CD4-positive, alpha-beta memory T cell (primary cell): Measurements from ENCODE around the gene ADAM11. TPM values are rescaled to one million over a fixed set of nuclear protein-coding genes. Genes with fewer than 3 reads are reported as not detected.
"Not testable (repeated sequence)": the region's sequence is repeated elsewhere in the genome, so short reads cannot be mapped to it uniquely, and the experiment has no call there.

Experiments used
- CTCF ChIA-PET: fragments of 350-600 bp; sonication (Branson Sonifier 250); formaldehyde crosslinking; loops from one replicate; lab custom pipeline; 2021; ENCODE audit warnings: inconsistent platforms; ENCODE audit not compliant: partially characterized antibody; lab: Charles Lee
- POLR2A ChIA-PET: fragments of 350-600 bp; sonication (Branson Sonifier 250); formaldehyde crosslinking; loops from one replicate; lab custom pipeline; 2021; ENCODE audit not compliant: partially characterized antibody; lab: Charles Lee
- DNase-seq, 5 donors: peaks; one replicate each; pipeline versions ENCODE4 v3.0.0 to v3.0.0-alpha.2; 2020 to 2022; ENCODE audit warnings: mixed read lengths in 1 of 5
- H3K27ac ChIP-seq: one replicate; pipeline ENCODE4 v1.7.0; 2013; ENCODE audit warnings: low read depth, low read length
- H3K27me3 ChIP-seq: 2 replicates; pipeline ENCODE4 v1.7.0; 2013; ENCODE audit warnings: mild to moderate bottlenecking, low read length, moderate library complexity; ENCODE audit not compliant: insufficient read depth
- H3K36me3 ChIP-seq: 2 replicates; pipeline ENCODE4 v1.7.0; 2013; ENCODE audit warnings: mild to moderate bottlenecking, low read length, moderate library complexity; ENCODE audit not compliant: insufficient read depth
- H3K4me1 ChIP-seq: 2 replicates; pipeline ENCODE4 v1.7.0; 2013; ENCODE audit warnings: mild to moderate bottlenecking, low read length, moderate library complexity; ENCODE audit not compliant: insufficient read depth
- H3K4me3 ChIP-seq, 2 donors: one replicate each; pipeline ENCODE4 v1.7.0; 2013; ENCODE audit warnings: low read length in 2 of 2, mild to moderate bottlenecking in 1 of 2
- H3K9me3 ChIP-seq, 2 donors: one replicate each; pipeline ENCODE4 v1.7.0; 2013; ENCODE audit warnings: low read length in 2 of 2, control low read depth in 1 of 2; ENCODE audit not compliant: control insufficient read depth in 1 of 2
- H3K27ac Mint-ChIP-seq, 7 donors: one replicate each; pipeline ENCODE4 v1.8.0; 2020 to 2021; ENCODE audit warnings: mixed read lengths in 7 of 7, mild to moderate bottlenecking in 6 of 7, inconsistent platforms in 3 of 7, moderate library complexity in 3 of 7
- H3K27me3 Mint-ChIP-seq, 2 donors: one replicate each; pipeline ENCODE4 v1.8.0; 2020 to 2021; ENCODE audit warnings: mixed read lengths in 2 of 2
- H3K36me3 Mint-ChIP-seq, 2 donors: one replicate each; pipeline ENCODE4 v1.8.0; 2020 to 2021; ENCODE audit warnings: mixed read lengths in 2 of 2, inconsistent platforms in 1 of 2, mild to moderate bottlenecking in 1 of 2
- H3K4me1 Mint-ChIP-seq, 4 donors: one replicate each; pipeline ENCODE4 v1.8.0; 2020 to 2021; ENCODE audit warnings: mixed read lengths in 4 of 4, mild to moderate bottlenecking in 1 of 4
- H3K4me3 Mint-ChIP-seq, 8 donors: one replicate each; pipeline ENCODE4 v1.8.0; 2020 to 2021; ENCODE audit warnings: mixed read lengths in 8 of 8, mild to moderate bottlenecking in 7 of 8, moderate library complexity in 6 of 8, inconsistent platforms in 3 of 8
- H3K9me3 Mint-ChIP-seq, 8 donors: one replicate each; pipeline ENCODE4 v1.8.0; 2020 to 2021; ENCODE audit warnings: mixed read lengths in 8 of 8, mild to moderate bottlenecking in 5 of 8, inconsistent platforms in 3 of 8, moderate library complexity in 1 of 8
- intact Hi-C: fragments of 100-400 bp; cut with micrococcal nuclease; formaldehyde crosslinking; loops from one replicate; pipeline ENCODE4 v1.15.1; 2023
- polyA plus RNA-seq, 2 donors: library from polyadenylated mRNA; unstranded; fragments of 300-500 nt; fragmentation: Illumina TruSeq; gene quantifications; one replicate each; pipeline ENCODE4 v1.2.3, GENCODE V29; 2021
- total RNA-seq, 2 experiments: library from RNA; stranded (reverse); gene quantifications; one replicate each; pipeline ENCODE4 v1.2.3, GENCODE V29; 2021

Gene ADAM11
- total and polyA plus RNA-seq, 4 experiments from 2014 or later, result 0.03 to 0.90 (median 0.40) TPM

DNA sequence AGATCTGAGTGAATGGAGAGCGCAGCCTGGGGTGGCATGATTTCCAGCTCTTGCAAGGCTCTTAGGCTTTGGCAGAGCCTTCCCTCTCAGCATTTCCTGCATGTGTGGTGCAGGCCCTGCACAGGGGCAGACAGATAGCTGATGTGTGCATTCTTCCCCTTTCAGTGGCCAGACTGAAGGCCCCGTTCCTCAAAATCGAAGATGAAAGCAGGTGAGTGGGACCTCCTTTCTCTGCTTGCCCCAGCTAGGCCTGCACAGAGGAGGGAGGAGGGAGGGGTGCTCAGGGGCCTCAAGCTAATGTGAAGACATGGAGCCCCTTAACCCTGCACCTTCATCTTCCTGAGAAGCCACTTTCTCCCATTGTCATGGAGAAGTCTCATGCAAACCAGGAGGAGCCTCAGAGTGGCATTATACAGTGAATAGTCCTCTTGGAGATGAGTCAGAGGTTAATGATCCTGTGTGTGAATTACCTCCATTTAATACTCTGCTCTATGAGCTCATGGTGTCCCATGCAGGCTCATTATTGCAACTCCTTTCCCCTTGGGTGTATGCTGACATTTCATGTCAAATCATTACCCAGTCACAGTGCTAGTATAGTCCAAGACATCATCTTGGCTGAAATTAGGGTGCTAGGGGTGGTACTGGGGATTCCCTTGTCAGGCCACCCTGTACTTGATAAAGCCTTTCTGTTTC is 20.4 kb upstream of the ADAM11 start:
- Histone ChIP-seq H3K9me3 (no peaks in the 10 kb centered on the region), H3K4me1 (no peaks in the 10 kb centered on the region), H3K27me3 (no peaks in the 10 kb centered on the region), H3K4me3 (no peak overlapping the region), H3K36me3 (no peaks in the 10 kb centered on the region), H3K27ac (no peak overlapping the region)
- no peaks in the 10 kb centered on the region for H3K27me3 Mint-ChIP-seq
- H3K27ac Mint-ChIP-seq, result peak overlapping the region in 2 of 7 donors; percentile 17 to 35
- intact Hi-C loops, result no loop called here
- H3K4me3 Mint-ChIP-seq, result no peak overlapping the region
- no peaks in the 10 kb centered on the region for H3K9me3 Mint-ChIP-seq
- no peaks in the 10 kb centered on the region for H3K4me1 Mint-ChIP-seq
- ChIA-PET CTCF (no interaction called here), POLR2A (no interaction called here)
- no peak for DNase-seq
- peaks cover 0 to 3% of the 10 kb centered on the region in 2 donors for H3K36me3 Mint-ChIP-seq

- no peak for DNase-seq
- Mint-ChIP-seq H3K4me1 (no peaks in the 10 kb centered on the region), H3K27me3 (no peaks in the 10 kb centered on the region), H3K36me3 (peaks cover 0 to 3% of the 10 kb centered on the region in 2 donors), H3K4me3 (no peak overlapping the region), H3K27ac (no peak overlapping the region), H3K9me3 (no peaks in the 10 kb centered on the region)
- Histone ChIP-seq H3K4me1 (no peaks in the 10 kb centered on the region), H3K27ac (no peak overlapping the region), H3K4me3 (no peak overlapping the region), H3K36me3 (no peaks in the 10 kb centered on the region), H3K27me3 (no peaks in the 10 kb centered on the region), H3K9me3 (no peaks in the 10 kb centered on the region)
- intact Hi-C loops, result no loop called here
- POLR2A ChIA-PET, result no interaction called here
- CTCF ChIA-PET, result no interaction called here
Measured at GRCh38 chr17:44741316-44741715, 17.5 kb upstream of the ADAM11 start.

DNA sequence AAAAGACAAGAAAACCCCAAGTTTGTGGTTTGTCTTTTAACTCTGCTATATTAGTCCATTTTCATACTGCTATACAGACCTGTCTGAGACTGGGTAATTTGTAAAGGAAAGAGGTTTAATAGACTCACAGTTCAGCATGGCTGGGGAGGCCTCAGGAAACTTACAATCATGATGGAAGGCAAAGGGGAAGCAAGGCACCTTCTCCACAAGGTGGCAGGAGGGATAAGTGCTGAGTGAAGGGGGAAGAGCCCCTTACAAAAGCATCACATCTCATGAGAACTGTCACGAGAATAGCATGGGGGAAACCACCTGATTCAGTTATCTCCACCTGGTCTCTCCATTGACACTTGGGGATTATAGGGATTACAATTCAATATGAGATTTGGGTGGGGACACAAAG is 13.5 kb upstream of the ADAM11 start:
- Mint-ChIP-seq H3K27me3 (no peaks in the 10 kb centered on the region), H3K9me3 (no peaks in the 10 kb centered on the region), H3K4me3 (no peak overlapping the region), H3K4me1 (no peaks in the 10 kb centered on the region), H3K27ac (peak overlapping the region in 1 of 7 donors; percentile 3), H3K36me3 (peaks cover 0 to 5% of the 10 kb centered on the region in 2 donors)
- Histone ChIP-seq H3K4me1 (no peaks in the 10 kb centered on the region), H3K27ac (no peak overlapping the region), H3K27me3 (no peaks in the 10 kb centered on the region), H3K36me3 (no peaks in the 10 kb centered on the region), H3K9me3 (no peaks in the 10 kb centered on the region), H3K4me3 (no peak overlapping the region)
- ChIA-PET CTCF (no interaction called here), POLR2A (no interaction called here)
- intact Hi-C loops, result no loop called here
- DNase-seq, result no peak

DNA sequence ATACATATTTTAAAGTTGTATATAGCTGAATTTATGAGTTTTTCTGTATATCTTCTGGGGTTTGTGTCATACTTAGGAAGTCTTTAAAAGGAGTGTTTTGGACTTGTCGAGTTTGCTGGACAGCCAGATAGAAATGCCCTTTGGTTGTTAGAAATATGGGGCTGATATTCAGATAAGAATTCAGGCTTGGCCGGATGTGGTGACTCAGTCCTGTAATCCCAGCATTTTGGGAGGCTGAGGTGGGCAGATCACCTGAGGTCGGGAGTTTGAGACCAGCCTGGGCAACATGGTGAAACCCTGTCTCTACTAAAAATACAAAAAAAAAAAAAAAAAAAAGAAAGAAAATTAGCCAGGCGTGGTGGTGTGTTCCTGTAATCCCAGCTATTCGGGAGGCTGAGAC is 13.1 kb upstream of the ADAM11 start:
- H3K9me3 ChIP-seq, H3K36me3 ChIP-seq, POLR2A ChIA-PET, H3K27ac Mint-ChIP-seq, H3K27me3 ChIP-seq, H3K4me1 ChIP-seq, H3K4me1 Mint-ChIP-seq, H3K9me3 Mint-ChIP-seq, H3K36me3 Mint-ChIP-seq, H3K27ac ChIP-seq, H3K4me3 Mint-ChIP-seq, CTCF ChIA-PET, H3K27me3 Mint-ChIP-seq, intact Hi-C loops, H3K4me3 ChIP-seq, DNase-seq: not testable (repeated sequence)

- no peaks in the 10 kb centered on the region for H3K36me3 ChIP-seq
- no peak overlapping the region for H3K27ac ChIP-seq
- ChIA-PET POLR2A (no interaction called here), CTCF (no interaction called here)
- H3K4me1 ChIP-seq, result no peaks in the 10 kb centered on the region
- peaks cover 3 to 7% of the 10 kb centered on the region in 2 donors for H3K36me3 Mint-ChIP-seq
- H3K9me3 ChIP-seq, result no peaks in the 10 kb centered on the region
- no peaks in the 10 kb centered on the region for H3K27me3 ChIP-seq
- no peak overlapping the region for H3K4me3 Mint-ChIP-seq
- H3K4me3 ChIP-seq, result no peak overlapping the region
- peak overlapping the region in 1 of 7 donors; percentile 70 for H3K27ac Mint-ChIP-seq
- H3K9me3 Mint-ChIP-seq, result no peaks in the 10 kb centered on the region
- H3K27me3 Mint-ChIP-seq, result no peaks in the 10 kb centered on the region
- no peak for DNase-seq
- intact Hi-C loops, result no loop called here
- H3K4me1 Mint-ChIP-seq, result no peaks in the 10 kb centered on the region
Measured at GRCh38 chr17:44747566-44747965, 11.2 kb upstream of the ADAM11 start.

- Histone ChIP-seq H3K9me3 (no peaks in the 10 kb centered on the region), H3K27me3 (no peaks in the 10 kb centered on the region), H3K4me1 (no peaks in the 10 kb centered on the region), H3K4me3 (no peak overlapping the region), H3K27ac (no peak overlapping the region), H3K36me3 (no peaks in the 10 kb centered on the region)
- Mint-ChIP-seq H3K4me1 (no peaks in the 10 kb centered on the region), H3K4me3 (no peak overlapping the region), H3K9me3 (no peaks in the 10 kb centered on the region), H3K36me3 (peaks cover 3 to 7% of the 10 kb centered on the region in 2 donors), H3K27me3 (peaks cover 1 to 3% of the 10 kb centered on the region in 2 donors), H3K27ac (no peak overlapping the region)
- ChIA-PET POLR2A (interaction anchor here (1.2 kb wide), 1 partner anchor 41 kb away, joined by 3 read pairs; the partner anchor contains the start of gene DBF4B), CTCF (interaction anchor here (0.9 to 1.1 kb wide), 2 partner anchors 29 to 37 kb away, joined by 3 read pairs; no protein-coding TSS in a partner anchor)
- DNase-seq, result no peak
- intact Hi-C loops, result no loop called here
Measured at GRCh38 chr17:44749076-44749979, 9.5 kb upstream of the ADAM11 start.

GRCh38 chr17:44749980-44750318 is 8.8 kb upstream of the ADAM11 start:
- Mint-ChIP-seq H3K27ac (no peak overlapping the region), H3K27me3 (peaks cover 1 to 3% of the 10 kb centered on the region in 2 donors), H3K9me3 (no peaks in the 10 kb centered on the region), H3K36me3 (peaks cover 3 to 7% of the 10 kb centered on the region in 2 donors), H3K4me3 (no peak overlapping the region), H3K4me1 (no peaks in the 10 kb centered on the region)
- ChIA-PET CTCF (no interaction called here), POLR2A (interaction anchor here (1.2 kb wide), 1 partner anchor 42 kb away, joined by 3 read pairs; the partner anchor contains the start of gene DBF4B)
- no peaks in the 10 kb centered on the region for H3K36me3 ChIP-seq
- H3K27ac ChIP-seq, result no peak overlapping the region
- no peak for DNase-seq
- intact Hi-C loops, result no loop called here
- no peaks in the 10 kb centered on the region for H3K27me3 ChIP-seq
- no peaks in the 10 kb centered on the region for H3K9me3 ChIP-seq
- H3K4me3 ChIP-seq, result no peak overlapping the region
- H3K4me1 ChIP-seq, result no peaks in the 10 kb centered on the region
